Activated T-helper 1 cell treated with anti-CD3 and anti-CD28 coated beads, Interleukin-12 subunit alpha, Interleukin-12 subunit beta, Interleukin-2, Interleukin-4 antibody, amounts not matched to agents 30 ng/mL and 10 ng/mL and 1 ng/mL, durations not matched to agents 14 hours and 24 hours and 36 hours (primary cell): ENCODE measurements around the gene GRID1. TPM values are rescaled to one million over a fixed set of nuclear protein-coding genes. Genes with fewer than 3 reads are reported as not detected.

ENCODE experiments used
- DNase-seq: peaks from one replicate; pipeline ENCODE4 v3.0.0; 2021; ENCODE audit warnings: low spot score
- H3K27ac Mint-ChIP-seq: one replicate; pipeline ENCODE4 v1.8.0; 2021; ENCODE audit warnings: mild to moderate bottlenecking, mixed read lengths
- H3K27me3 Mint-ChIP-seq: one replicate; pipeline ENCODE4 v1.8.0; 2022; ENCODE audit warnings: mild to moderate bottlenecking, moderate library complexity, mixed read lengths; ENCODE audit not compliant: insufficient read depth
- H3K36me3 Mint-ChIP-seq: one replicate; pipeline ENCODE4 v1.8.0; 2021; ENCODE audit warnings: low read depth, mixed read lengths
- H3K4me1 Mint-ChIP-seq: one replicate; pipeline ENCODE4 v1.8.0; 2021; ENCODE audit warnings: low read depth, mixed read lengths
- H3K4me3 Mint-ChIP-seq: one replicate; pipeline ENCODE4 v1.8.0; 2021; ENCODE audit warnings: mild to moderate bottlenecking, moderate library complexity, mixed read lengths
- H3K9me3 Mint-ChIP-seq: one replicate; pipeline ENCODE4 v1.8.0; 2021; ENCODE audit warnings: mixed read lengths
- intact Hi-C: fragments of 100-400 bp; cut with micrococcal nuclease; formaldehyde crosslinking; loops from one replicate; pipeline ENCODE4 v1.15.1; 2024
- total RNA-seq: library from RNA; stranded (reverse); gene quantifications from 2 replicates; pipeline ENCODE4 v1.2.3, GENCODE V29; 2022

Gene GRID1
- total RNA-seq, 1 donor from 2014 or later, result not detected

- Mint-ChIP-seq H3K27ac (no peak overlapping the region), H3K4me3 (no peak overlapping the region), H3K27me3 (no peaks in the 10 kb centered on the region), H3K9me3 (no peaks in the 10 kb centered on the region), H3K4me1 (no peaks in the 10 kb centered on the region), H3K36me3 (no peaks in the 10 kb centered on the region)
- intact Hi-C loops, result no loop called here
- no peak for DNase-seq
These were observed 699.6 kb downstream of the GRID1 start for GRCh38 chr10:85666987-85667386.

DNA sequence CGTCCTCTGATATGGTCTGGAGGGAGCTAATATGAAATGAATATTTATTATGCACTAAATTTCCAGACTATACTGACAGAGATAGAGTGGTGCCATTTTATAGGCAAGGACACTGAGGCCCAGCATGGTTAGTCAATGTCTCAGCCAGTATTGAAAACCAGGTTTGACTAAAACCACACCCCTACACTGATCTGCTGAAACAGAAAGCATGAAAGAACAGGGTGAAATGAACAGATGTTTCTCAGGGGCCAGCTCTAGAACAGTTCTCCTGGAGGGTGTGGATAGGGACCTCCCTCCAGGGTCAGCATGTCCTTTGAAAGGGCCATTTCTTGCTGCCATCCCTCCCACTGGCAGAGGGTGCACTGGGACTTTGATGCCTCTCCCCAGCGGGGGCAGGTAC lies 700.5 kb downstream of the GRID1 start:
- no peaks in the 10 kb centered on the region for H3K9me3 Mint-ChIP-seq
- H3K27ac Mint-ChIP-seq, result no peak overlapping the region
- H3K4me1 Mint-ChIP-seq, result no peaks in the 10 kb centered on the region
- H3K4me3 Mint-ChIP-seq, result no peak overlapping the region
- no peaks in the 10 kb centered on the region for H3K36me3 Mint-ChIP-seq
- no peak for DNase-seq
- intact Hi-C loops, result no loop called here
- H3K27me3 Mint-ChIP-seq, result no peaks in the 10 kb centered on the region

GRCh38 chr10:85665681-85666080 lies 700.9 kb downstream of the GRID1 start:
- intact Hi-C loops, result no loop called here
- Mint-ChIP-seq H3K27me3 (no peaks in the 10 kb centered on the region), H3K4me3 (no peak overlapping the region), H3K36me3 (no peaks in the 10 kb centered on the region), H3K9me3 (no peaks in the 10 kb centered on the region), H3K27ac (no peak overlapping the region), H3K4me1 (no peaks in the 10 kb centered on the region)
- no peak for DNase-seq

DNA sequence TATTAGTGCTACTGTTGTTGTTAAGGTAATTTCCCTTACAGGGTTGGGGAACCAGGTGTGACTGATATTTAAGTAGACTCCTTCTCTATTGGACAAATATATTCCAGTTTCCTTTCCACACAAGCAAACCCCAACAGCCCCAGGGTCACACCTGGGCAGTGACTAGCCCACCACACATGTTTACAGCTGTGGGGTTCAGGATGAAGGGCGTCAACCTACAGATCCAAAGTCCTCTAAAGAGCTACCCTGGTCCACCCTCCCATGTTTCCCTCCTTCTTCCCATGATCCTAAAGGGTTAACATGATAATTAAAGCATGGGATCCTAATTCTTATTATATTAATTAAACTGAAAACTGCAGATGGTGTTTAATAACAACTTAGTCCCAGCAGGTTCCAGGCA lies 701.5 kb downstream of the GRID1 start:
- no peak overlapping the region for H3K4me3 Mint-ChIP-seq
- H3K36me3 Mint-ChIP-seq, result no peaks in the 10 kb centered on the region
- intact Hi-C loops, result no loop called here
- H3K4me1 Mint-ChIP-seq, result no peaks in the 10 kb centered on the region
- H3K27me3 Mint-ChIP-seq, result no peaks in the 10 kb centered on the region
- H3K9me3 Mint-ChIP-seq, result no peaks in the 10 kb centered on the region
- no peak overlapping the region for H3K27ac Mint-ChIP-seq
- DNase-seq, result no peak

DNA sequence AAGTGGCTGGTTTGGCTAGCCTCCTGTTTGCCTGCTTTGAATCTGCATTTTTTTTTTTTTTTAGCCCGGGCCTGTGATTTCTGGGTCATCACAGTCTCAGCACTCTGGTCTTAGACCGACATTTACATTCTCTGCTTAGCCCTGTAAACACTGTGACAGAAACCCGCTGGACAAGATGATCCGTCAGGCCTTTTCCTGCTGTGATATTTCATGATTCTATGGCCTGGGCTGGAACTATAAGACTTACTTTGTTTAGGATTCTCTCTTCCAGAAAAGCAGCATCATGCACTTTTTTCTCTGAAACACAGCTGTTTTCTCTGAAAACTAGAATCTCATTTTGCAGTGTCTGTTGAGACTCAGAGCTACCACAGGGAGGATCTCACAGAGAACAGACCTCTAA lies 705.5 kb downstream of the GRID1 start:
- Mint-ChIP-seq H3K4me3 (no peak overlapping the region), H3K9me3 (no peaks in the 10 kb centered on the region), H3K27me3 (no peaks in the 10 kb centered on the region), H3K27ac (no peak overlapping the region), H3K36me3 (no peaks in the 10 kb centered on the region), H3K4me1 (no peaks in the 10 kb centered on the region)
- no peak for DNase-seq
- intact Hi-C loops, result no loop called here

GRCh38 chr10:85659331-85659730 lies 707.3 kb downstream of the GRID1 start:
- no peak for DNase-seq
- no peak overlapping the region for H3K4me3 Mint-ChIP-seq

GRCh38 chr10:85658518-85658917 lies 708.1 kb downstream of the GRID1 start:
- H3K36me3 Mint-ChIP-seq, result no peaks in the 10 kb centered on the region
- no peak for DNase-seq
- H3K9me3 Mint-ChIP-seq, result no peaks in the 10 kb centered on the region
- H3K4me1 Mint-ChIP-seq, result no peaks in the 10 kb centered on the region
- intact Hi-C loops, result no loop called here
- H3K27me3 Mint-ChIP-seq, result no peaks in the 10 kb centered on the region
- H3K27ac Mint-ChIP-seq, result no peak overlapping the region
- no peak overlapping the region for H3K4me3 Mint-ChIP-seq

More at GRCh38 chr10:85659331-85659730, 707.3 kb downstream of the GRID1 start:
- Mint-ChIP-seq H3K27me3 (no peaks in the 10 kb centered on the region), H3K4me1 (no peaks in the 10 kb centered on the region), H3K9me3 (no peaks in the 10 kb centered on the region), H3K36me3 (no peaks in the 10 kb centered on the region), H3K27ac (no peak overlapping the region)
- intact Hi-C loops, result no loop called here

DNA sequence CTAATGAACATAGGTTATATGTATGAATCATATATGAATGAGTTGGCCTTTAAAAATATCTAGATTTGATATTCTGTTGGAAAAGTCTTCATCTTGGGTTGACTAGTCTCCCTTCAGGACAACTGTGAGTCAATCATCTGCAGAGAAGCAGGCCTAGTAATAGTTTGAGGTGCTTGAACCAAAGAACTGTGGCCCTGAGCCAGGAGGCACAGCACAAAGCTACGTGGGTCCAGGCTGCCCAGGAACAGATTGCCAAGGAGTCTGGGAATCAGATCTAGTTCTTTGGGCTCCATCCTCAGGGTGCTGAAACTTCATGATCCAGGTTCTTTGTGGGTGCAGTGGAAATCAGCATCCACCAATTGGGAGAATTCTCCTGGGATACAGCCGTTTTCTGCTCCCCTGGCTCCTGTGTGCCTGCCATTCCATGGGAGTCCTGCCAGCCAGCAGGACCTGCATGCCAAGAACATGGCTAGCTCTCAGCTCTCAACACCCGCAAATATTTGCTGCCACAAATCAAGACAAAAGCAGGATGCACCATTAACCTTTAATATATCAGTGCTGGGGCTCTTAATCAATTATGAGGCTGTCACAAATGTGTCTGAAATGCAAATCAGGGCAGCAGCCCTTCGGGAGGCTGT lies 709.0 kb downstream of the GRID1 start:
- no peak overlapping the region for H3K27ac Mint-ChIP-seq
- no peaks in the 10 kb centered on the region for H3K36me3 Mint-ChIP-seq
- H3K4me1 Mint-ChIP-seq, result no peaks in the 10 kb centered on the region
- H3K27me3 Mint-ChIP-seq, result no peaks in the 10 kb centered on the region
- H3K9me3 Mint-ChIP-seq, result no peaks in the 10 kb centered on the region
- intact Hi-C loops, result no loop called here
- no peak overlapping the region for H3K4me3 Mint-ChIP-seq
- no peak for DNase-seq

DNA sequence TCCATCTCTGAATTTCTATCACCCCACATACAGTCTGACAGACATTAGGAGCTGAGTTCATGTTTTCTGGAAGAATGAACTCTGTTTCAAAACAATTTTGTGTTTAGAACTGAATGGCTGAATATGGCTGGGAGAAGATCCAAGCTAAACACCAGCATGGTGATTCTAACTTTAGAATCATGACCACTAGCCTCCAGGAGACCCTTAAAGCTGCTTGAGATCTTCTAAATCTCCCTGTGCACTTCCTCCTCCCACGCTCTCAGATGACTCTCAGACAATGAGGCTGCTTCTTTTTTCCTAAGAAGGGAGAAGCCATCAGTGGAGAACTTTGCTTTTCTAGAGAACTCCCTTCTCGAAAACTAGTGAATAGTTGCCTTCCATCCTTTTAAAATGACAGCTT lies 711.2 kb downstream of the GRID1 start:
- no peak for DNase-seq
- Mint-ChIP-seq H3K27me3 (no peaks in the 10 kb centered on the region), H3K4me1 (no peaks in the 10 kb centered on the region), H3K27ac (no peak overlapping the region), H3K9me3 (no peaks in the 10 kb centered on the region), H3K36me3 (no peaks in the 10 kb centered on the region), H3K4me3 (no peak overlapping the region)
- intact Hi-C loops, result no loop called here

DNA sequence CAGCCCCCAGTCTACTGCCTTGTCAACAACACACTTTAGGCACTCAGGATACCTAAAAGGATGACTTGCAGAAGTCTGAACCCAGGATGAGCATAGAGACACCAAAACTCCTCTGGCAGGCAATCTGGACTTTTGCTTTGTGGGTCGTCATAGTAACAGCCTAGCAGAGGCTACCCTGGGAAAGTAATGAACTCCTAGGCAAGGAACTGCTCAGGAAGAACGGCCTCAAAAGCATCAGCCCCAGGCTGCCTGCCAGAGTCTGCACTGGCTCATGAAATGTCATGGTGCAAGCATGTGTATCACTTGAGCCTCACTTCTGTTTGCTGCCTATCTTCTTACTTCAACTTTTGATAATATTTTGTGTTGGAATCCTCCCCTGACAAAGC lies 715.1 kb downstream of the GRID1 start:
- H3K27ac Mint-ChIP-seq, result no peak overlapping the region
- DNase-seq, result no peak
- no peaks in the 10 kb centered on the region for H3K9me3 Mint-ChIP-seq
- no peaks in the 10 kb centered on the region for H3K36me3 Mint-ChIP-seq
- no peaks in the 10 kb centered on the region for H3K27me3 Mint-ChIP-seq
- H3K4me3 Mint-ChIP-seq, result no peak overlapping the region
- intact Hi-C loops, result no loop called here
- no peaks in the 10 kb centered on the region for H3K4me1 Mint-ChIP-seq

- Mint-ChIP-seq H3K27me3 (no peaks in the 10 kb centered on the region), H3K27ac (no peak overlapping the region), H3K4me1 (no peaks in the 10 kb centered on the region), H3K9me3 (no peaks in the 10 kb centered on the region), H3K4me3 (no peak overlapping the region), H3K36me3 (no peaks in the 10 kb centered on the region)
- intact Hi-C loops, result no loop called here
- no peak for DNase-seq
These were observed 715.7 kb downstream of the GRID1 start for GRCh38 chr10:85650791-85651496.

GRCh38 chr10:85649461-85649860 lies 717.1 kb downstream of the GRID1 start:
- DNase-seq, result no peak
- H3K9me3 Mint-ChIP-seq, result no peaks in the 10 kb centered on the region
- no peak overlapping the region for H3K4me3 Mint-ChIP-seq
- H3K36me3 Mint-ChIP-seq, result no peaks in the 10 kb centered on the region
- no peak overlapping the region for H3K27ac Mint-ChIP-seq
- H3K4me1 Mint-ChIP-seq, result no peaks in the 10 kb centered on the region
- no peaks in the 10 kb centered on the region for H3K27me3 Mint-ChIP-seq
- intact Hi-C loops, result no loop called here

GRCh38 chr10:85648279-85648754 lies 718.3 kb downstream of the GRID1 start:
- no peaks in the 10 kb centered on the region for H3K9me3 Mint-ChIP-seq
- no peaks in the 10 kb centered on the region for H3K4me1 Mint-ChIP-seq
- intact Hi-C loops, result no loop called here
- H3K27ac Mint-ChIP-seq, result no peak overlapping the region
- no peaks in the 10 kb centered on the region for H3K27me3 Mint-ChIP-seq
- no peak for DNase-seq
- no peak overlapping the region for H3K4me3 Mint-ChIP-seq
- H3K36me3 Mint-ChIP-seq, result no peaks in the 10 kb centered on the region
